Measurements from ENCODE around the gene CCL16.

DNA sequence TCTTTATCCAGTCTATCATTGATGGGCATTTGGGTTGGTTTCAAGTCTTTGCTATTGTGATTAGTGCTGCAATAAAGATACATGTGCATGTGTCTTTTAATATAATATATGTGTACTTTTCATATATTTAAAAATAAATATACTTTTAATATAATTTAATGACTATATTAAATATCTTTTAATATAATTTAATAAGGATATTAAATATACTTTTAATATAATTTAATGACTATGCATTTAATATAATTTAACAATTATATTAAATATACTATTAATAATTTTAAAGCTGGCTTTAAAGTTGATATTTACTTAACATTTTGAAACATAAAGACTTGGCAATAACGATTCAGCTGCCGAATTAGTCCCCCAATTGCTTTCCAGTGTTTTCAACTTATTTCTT, 35.3 kb upstream of the CCL16 start:
- TF ChIP-seq, protein P1, sequence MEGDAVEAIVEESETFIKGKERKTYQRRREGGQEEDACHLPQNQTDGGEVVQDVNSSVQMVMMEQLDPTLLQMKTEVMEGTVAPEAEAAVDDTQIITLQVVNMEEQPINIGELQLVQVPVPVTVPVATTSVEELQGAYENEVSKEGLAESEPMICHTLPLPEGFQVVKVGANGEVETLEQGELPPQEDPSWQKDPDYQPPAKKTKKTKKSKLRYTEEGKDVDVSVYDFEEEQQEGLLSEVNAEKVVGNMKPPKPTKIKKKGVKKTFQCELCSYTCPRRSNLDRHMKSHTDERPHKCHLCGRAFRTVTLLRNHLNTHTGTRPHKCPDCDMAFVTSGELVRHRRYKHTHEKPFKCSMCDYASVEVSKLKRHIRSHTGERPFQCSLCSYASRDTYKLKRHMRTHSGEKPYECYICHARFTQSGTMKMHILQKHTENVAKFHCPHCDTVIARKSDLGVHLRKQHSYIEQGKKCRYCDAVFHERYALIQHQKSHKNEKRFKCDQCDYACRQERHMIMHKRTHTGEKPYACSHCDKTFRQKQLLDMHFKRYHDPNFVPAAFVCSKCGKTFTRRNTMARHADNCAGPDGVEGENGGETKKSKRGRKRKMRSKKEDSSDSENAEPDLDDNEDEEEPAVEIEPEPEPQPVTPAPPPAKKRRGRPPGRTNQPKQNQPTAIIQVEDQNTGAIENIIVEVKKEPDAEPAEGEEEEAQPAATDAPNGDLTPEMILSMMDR (optimal IDR thresholded peaks at IDR 0.05 in 1 of 3, IDR thresholded peaks at IDR 0.05 in 1 of 3, conservative IDR thresholded peaks at IDR 0.05 in 1 of 3; ENCODE audit: extremely low read depth in 1 of 3, insufficient read depth in 2 of 3, low read length in 3 of 3): no peak
- no peak for TF ChIP-seq EZH2 (IDR thresholded peaks at IDR 0.05; ENCODE audit: low read length)

Measured in keratinocyte (primary cell).